WERI-Rb-1 (cell line): ENCODE results near the gene DCTD.

Experiments
- DNase-seq: peaks from one replicate; pipeline ENCODE4 v3.0.0-alpha.2; 2020
- H3K27ac ChIP-seq: fragments of 250-450 bp; sonication (Bioruptor Pico); 2 replicates; pipeline ENCODE4 v1.5.1; 2020; ENCODE audit warnings: mild to moderate bottlenecking, moderate library complexity
- H3K27me3 ChIP-seq: fragments of 250-450 bp; sonication (Bioruptor Pico); 2 replicates; pipeline ENCODE4 v1.5.1; 2021; ENCODE audit warnings: mild to moderate bottlenecking, low read depth, moderate library complexity; ENCODE audit not compliant: insufficient read depth, severe bottlenecking
- H3K36me3 ChIP-seq: fragments of 250-450 bp; sonication (Bioruptor Pico); 2 replicates; pipeline ENCODE4 v1.5.1; 2020; ENCODE audit warnings: mild to moderate bottlenecking, moderate library complexity
- H3K4me3 ChIP-seq: 2 replicates; pipeline ENCODE4 v1.5.1; 2011; ENCODE audit warnings: low read depth, mild to moderate bottlenecking, control low read depth, low read length
- H3K9me3 ChIP-seq: fragments of 250-450 bp; sonication (Bioruptor Pico); 2 replicates; pipeline ENCODE4 v1.5.1; 2021; ENCODE audit warnings: mild to moderate bottlenecking, moderate library complexity; ENCODE audit not compliant: severe bottlenecking
- TF ChIP-seq, protein P1 (sequence below): IDR thresholded peaks from 2 replicates; pipeline ENCODE4 v1.5.1; 2011; ENCODE audit warnings: low read depth, mild to moderate bottlenecking, control low read depth, inconsistent platforms, low read length

DCTD gene

GRCh38 chr4:182920676-182921075, 3.5 kb upstream of the DCTD start:
- Histone ChIP-seq H3K4me3 (no peak overlapping the region), H3K36me3 (no peaks in the 10 kb centered on the region; the same call in 1 of the 2 replicates), H3K27ac (no peak overlapping the region), H3K27me3 (no peaks in the 10 kb centered on the region), H3K9me3 (no peaks in the 10 kb centered on the region)
- no peak for DNase-seq
- TF ChIP-seq, protein P1, sequence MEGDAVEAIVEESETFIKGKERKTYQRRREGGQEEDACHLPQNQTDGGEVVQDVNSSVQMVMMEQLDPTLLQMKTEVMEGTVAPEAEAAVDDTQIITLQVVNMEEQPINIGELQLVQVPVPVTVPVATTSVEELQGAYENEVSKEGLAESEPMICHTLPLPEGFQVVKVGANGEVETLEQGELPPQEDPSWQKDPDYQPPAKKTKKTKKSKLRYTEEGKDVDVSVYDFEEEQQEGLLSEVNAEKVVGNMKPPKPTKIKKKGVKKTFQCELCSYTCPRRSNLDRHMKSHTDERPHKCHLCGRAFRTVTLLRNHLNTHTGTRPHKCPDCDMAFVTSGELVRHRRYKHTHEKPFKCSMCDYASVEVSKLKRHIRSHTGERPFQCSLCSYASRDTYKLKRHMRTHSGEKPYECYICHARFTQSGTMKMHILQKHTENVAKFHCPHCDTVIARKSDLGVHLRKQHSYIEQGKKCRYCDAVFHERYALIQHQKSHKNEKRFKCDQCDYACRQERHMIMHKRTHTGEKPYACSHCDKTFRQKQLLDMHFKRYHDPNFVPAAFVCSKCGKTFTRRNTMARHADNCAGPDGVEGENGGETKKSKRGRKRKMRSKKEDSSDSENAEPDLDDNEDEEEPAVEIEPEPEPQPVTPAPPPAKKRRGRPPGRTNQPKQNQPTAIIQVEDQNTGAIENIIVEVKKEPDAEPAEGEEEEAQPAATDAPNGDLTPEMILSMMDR: no peak

GRCh38 chr4:182918791-182919302, 1.7 kb upstream of the DCTD start:
- H3K27ac ChIP-seq: no peak overlapping the region
- TF ChIP-seq, protein P1: no peak
- H3K27me3 ChIP-seq: no peaks in the 10 kb centered on the region
- H3K4me3 ChIP-seq: no peak overlapping the region
- H3K36me3 ChIP-seq: peaks cover 16% of the 10 kb centered on the region
- DNase-seq: no peak
- H3K9me3 ChIP-seq: no peaks in the 10 kb centered on the region

GRCh38 chr4:182918044-182918607, 940 bp upstream of the DCTD start:
- Histone ChIP-seq H3K4me3 (peak overlapping the region; percentile 87), H3K27ac (peak overlapping the region; percentile 91), H3K36me3 (peaks cover 24% of the 10 kb centered on the region), H3K27me3 (no peaks in the 10 kb centered on the region), H3K9me3 (no peaks in the 10 kb centered on the region)
- no peak for DNase-seq
- TF ChIP-seq, protein P1: no peak

- Histone ChIP-seq H3K4me3 (peak overlapping the region; percentile 59), H3K9me3 (no peaks in the 10 kb centered on the region), H3K27ac (peak overlapping the region; percentile 91), H3K27me3 (no peaks in the 10 kb centered on the region), H3K36me3 (peaks cover 25% of the 10 kb centered on the region)
- TF ChIP-seq, protein P1: no peak
- peak; percentile 57 for DNase-seq
These were observed 554 bp downstream of the DCTD start for GRCh38 chr4:182916483-182917181.

DNA sequence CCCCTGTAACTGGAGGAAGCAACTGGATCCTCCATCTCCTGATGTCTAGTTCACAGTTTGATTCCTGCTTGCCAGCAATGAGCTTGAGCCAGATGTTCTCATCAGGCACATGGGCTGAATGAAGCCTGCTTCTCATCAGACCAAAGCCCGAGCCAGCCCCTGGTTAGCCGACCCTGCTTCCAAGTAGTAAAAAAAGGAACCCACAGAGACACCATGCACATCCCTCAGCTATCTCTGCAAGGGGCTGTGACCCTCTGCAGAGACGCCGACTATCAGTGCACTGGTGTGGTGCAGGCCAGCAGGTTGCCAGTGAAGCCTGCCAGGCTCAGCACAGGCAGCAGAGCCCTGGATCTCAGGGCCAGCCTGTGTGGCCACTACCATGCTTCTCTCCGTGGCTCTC, 2.8 kb downstream of the DCTD start:
- TF ChIP-seq, protein P1: no peak
- no peak overlapping the region for H3K4me3 ChIP-seq
- H3K9me3 ChIP-seq: no peaks in the 10 kb centered on the region

More for the DNA sequence above, 2.8 kb downstream of the DCTD start:
- Histone ChIP-seq H3K27me3 (no peaks in the 10 kb centered on the region), H3K36me3 (peaks cover 40% of the 10 kb centered on the region), H3K27ac (no peak overlapping the region)
- DNase-seq: no peak
